GM19397 (cell line): ENCODE measurements around the gene CCL2.
"Not testable (repeated sequence)": the region's sequence is repeated elsewhere in the genome, so short reads cannot be mapped to it uniquely, and the experiment has no call there.

Experiments
- ATAC-seq: cut with Tn5 transposase; IDR thresholded peaks from one replicate; pipeline ENCODE4 v1.9.1; 2021; ENCODE audit warnings: mild to moderate bottlenecking, moderate library complexity; ENCODE audit not compliant: unreplicated experiment

The CCL2 gene

GRCh38 chr17:34254651-34255380 lies at the start of gene CCL2:
Gene CCL2 (plus strand): TSS chr17:34255285. CDS start chr17:34255350, 65 bp downstream.
- no peak for ATAC-seq

GRCh38 chr17:34205401-34205800 lies 49.7 kb upstream of the CCL2 start:
- no peak for ATAC-seq

DNA sequence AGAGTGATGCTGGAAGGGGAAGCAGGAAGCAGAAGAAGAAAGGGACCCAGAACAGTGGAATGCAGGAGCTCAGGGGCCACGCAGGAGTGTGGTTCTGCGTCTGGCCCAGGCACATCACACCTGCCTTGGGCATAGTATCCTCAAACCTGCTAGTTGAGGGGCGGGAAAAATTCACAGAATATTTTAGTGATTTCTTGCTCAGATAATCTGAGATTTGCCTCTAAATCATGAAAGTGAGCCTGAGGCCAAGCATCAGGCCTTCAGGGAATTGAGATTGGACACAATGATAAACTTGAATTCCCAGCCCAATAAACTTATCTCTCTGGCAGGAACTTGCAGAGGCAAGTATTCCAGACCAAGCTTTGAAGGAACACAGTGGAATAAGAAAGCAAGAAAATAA lies 48.5 kb upstream of the CCL2 start:
- ATAC-seq: no peak

DNA sequence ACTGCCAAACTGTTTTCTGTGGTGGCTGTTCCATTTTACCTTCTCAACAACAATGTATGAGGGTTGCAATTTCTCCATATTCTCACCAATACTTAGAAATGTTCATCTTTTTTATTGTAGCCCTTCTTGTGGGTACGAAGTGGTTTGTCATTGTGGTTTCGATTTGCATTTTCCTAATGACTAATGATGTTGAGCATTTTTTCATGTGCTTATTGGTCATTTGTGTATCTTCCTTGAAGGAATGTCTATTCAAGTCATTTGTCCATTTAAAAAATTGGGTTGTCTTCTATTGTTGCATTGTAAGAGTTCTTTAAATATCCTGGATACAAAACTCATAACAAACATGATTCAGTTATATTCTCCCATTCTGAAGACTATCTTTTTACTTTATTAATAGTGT lies 47.5 kb upstream of the CCL2 start:
- ATAC-seq: no peak

DNA sequence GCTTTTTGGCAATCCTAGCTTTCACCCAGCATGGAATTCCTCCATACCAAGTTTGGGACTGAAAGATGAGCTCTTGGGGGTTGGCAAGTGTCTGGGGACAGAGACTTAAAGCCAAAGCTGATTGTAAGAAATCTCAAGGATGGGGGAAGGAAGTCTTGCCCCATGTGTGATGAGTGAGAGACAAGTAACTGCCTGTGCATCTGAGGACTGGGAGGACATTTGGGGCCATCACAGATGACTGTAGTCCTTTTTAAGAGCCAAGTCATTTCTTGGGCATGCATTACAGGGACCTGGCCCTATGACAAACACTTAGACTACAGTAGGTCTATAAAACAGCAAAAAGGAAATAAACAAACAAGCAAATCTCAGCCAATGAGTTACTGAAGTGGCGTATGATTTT lies 36.3 kb upstream of the CCL2 start:
- no peak for ATAC-seq

DNA sequence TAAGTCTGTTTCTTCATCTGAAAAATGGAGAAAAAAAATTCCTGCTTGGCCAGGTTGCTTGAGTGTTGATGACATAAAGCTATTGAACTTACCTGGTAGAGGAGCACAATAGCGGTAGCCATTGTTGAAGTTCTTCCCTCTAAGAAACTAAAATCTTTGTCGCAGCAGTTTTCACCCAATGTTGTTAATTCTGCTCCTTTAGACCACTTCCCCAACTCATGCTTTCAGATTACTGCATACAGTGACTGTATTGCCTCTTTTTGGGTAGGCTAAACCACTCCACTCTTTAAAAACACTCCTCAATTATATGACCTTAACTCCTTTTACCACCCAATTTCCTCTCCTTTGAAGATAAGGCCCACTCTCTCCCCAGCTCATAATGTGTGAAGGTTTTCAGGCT lies 35.7 kb upstream of the CCL2 start:
- ATAC-seq: no peak

DNA sequence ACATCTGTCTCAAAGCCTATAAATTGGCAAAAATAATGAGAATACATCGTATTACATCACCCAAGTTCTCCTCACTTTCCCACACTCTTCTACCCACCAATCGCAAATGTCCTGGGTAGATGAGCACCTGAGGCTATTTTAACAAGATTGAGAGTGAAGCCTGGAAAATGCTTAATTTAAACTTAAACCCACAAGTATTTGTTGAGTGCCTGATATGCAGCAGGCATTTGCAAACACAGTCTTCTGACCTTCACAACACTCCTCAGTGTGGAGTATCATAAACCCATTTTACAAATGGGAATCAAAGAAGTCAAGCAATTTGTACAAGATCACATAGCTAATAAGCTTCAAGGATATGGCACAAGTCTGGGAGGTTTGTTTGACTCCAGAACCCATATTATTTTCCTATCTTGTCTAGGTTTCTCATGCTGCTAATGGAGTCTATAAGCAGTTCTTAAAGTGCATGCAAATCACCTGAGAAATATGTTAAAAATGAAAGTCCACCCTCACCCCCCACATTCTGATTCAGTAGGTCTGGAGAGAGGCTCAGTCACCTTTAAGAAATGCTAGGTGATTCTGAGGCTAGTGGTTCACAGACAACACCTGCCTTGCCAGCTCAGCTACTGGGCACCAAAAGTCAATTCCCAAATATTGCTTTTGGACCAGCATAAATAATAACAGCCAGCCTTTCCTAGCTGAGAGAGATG lies 34.9 kb upstream of the CCL2 start:
- ATAC-seq: no peak

GRCh38 chr17:34220752-34221395 lies 34.2 kb upstream of the CCL2 start:
- no peak for ATAC-seq

DNA sequence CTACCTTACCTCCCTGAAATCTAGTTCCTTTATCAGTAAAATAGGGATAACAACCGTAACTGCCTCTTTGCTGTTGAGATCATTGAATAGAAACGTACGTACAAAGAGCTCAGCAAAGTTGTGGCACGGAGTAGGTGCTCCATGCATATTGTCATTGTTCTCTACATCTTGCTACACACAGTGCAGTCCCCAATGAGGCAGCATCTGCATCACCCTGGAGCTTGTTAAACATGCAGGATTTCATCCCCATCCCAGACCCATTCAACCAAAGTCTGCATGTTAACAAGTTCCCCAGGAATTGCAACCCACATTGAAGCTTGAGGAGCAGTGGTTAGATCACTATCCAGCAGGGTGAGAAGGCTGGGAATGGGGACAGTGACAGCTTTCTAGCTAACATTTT lies 33.7 kb upstream of the CCL2 start:
- ATAC-seq: no peak

DNA sequence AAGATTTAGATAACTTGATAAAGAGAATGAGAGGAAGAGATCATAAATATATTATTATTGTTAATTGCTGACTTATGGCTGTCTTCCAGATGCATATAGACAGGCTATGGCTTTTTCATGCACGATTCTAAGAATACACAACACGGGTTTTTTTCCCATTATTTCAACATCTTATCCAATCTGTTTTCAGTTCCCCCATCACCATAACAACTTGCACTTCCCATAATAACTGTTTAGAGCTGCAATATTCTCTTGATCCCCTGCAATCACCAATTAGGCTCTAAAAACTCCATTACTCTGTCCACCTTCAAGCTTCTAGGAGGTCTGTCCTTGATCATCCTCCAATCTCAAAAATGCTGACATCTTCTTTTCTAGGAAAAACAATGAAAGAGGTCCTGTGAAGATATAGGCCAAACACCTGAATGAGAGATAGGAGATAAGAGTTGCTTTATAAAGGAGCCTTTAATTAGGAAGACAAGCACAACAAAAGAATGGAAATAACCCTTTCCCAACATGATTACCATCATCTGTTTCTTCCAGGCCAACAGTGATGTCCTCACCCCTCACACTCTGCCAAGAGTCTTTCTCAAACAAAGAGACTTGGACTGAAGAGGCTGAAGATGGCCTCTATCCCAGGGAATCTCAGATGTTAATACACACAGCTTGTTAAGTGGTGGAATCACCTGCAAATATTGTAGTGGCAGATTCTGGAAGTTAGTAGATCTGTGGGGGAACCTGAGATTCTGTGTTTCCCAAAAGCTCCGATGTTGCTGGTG lies 32.2 kb upstream of the CCL2 start:
- no peak for ATAC-seq

GRCh38 chr17:34225046-34225445 lies 30.0 kb upstream of the CCL2 start:
- no peak for ATAC-seq

DNA sequence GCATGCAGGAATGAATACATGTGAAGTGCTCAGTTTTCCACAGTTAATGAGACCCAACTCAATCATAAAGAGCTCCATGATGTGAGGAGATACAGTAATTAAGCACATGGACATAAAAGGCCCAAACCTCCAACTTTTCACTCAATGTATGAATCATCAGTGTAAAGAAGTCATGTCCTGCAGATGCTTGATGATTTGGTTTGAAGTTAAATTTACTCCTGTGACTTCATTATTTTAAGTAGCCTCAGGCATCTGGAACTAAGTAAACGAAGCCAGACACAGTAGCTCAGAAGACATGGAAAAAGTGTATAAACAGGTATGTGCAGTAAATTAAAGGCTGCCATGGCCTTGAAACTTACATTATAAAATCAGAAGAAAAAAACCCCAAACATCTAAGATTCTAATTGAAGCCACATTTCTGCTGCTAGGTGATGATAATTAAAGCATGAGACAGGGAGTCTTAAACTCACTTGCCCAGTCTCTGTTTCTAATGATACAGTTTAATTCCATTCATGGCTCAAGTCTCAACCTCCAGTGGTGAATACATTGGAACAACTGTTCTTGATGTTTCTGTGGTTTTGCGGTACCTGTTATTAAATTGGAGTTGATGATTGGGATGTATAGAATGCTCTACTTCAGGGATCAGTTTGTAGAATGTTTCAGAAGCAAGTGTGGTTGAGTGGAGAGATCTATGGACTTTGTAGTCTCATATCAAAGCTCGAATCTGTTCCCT lies 28.9 kb upstream of the CCL2 start:
- ATAC-seq: no peak

DNA sequence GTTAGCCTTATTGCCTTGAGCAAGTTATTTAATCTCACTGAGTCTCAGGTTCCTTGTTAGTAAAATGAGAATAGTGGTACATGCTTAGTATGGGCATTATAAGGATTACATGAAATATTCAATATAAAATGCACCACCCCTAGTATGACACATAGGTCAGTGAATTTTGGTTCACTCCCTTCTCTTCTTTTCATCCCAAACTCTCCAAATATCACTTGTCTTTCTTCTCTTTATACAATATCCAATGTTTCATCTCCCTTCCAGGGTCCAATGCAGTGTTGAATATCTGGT lies 28.4 kb upstream of the CCL2 start:
- no peak for ATAC-seq

DNA sequence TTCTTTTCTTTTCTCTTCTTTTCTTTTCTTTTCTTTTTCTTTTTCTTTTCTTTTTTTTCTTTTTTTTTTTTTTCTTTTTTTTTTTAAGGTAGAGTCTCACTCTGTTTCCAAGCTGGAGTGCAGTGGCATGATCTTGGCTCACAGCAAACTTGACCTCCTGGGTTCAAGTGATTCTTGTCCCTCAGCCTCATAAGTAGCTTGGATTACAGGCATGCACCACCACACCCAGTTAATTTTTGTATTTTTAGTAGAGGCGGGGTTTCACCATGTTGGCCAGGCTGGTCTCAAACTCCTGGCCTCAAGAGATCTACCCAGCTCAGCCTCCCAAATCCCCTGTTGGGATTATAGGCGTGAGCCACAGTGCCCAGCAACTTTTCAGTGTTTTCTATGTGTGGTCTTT lies 27.8 kb upstream of the CCL2 start:
- not testable (repeated sequence) for ATAC-seq

GRCh38 chr17:34227707-34228106 lies 27.4 kb upstream of the CCL2 start:
- ATAC-seq: no peak

DNA sequence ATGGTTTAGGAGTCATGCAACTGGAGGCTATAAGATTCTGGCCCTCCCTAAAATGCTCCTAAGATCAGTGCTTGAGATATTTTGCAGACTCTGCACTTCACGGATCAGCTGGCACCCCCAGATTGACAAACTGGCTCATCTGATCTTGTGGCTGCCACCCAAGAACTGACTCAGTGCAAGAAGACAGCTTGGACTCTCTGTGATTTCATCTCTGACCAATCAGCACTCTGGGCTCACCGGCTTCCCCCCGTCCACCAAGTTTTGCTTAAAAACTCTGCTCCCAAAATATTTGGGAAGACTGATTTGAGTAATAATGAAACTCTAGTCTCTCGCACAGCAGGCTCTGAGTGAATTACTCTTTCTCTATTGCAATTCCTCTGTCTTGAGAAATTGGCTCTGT lies 26.3 kb upstream of the CCL2 start:
- no peak for ATAC-seq

- ATAC-seq: no peak
Observed at GRCh38 chr17:34230342-34230741, 24.7 kb upstream of the CCL2 start.

- ATAC-seq: no peak
Observed at GRCh38 chr17:34234616-34235015, 20.5 kb upstream of the CCL2 start.

- ATAC-seq: no peak
Observed at GRCh38 chr17:34235389-34236028, 19.6 kb upstream of the CCL2 start.

DNA sequence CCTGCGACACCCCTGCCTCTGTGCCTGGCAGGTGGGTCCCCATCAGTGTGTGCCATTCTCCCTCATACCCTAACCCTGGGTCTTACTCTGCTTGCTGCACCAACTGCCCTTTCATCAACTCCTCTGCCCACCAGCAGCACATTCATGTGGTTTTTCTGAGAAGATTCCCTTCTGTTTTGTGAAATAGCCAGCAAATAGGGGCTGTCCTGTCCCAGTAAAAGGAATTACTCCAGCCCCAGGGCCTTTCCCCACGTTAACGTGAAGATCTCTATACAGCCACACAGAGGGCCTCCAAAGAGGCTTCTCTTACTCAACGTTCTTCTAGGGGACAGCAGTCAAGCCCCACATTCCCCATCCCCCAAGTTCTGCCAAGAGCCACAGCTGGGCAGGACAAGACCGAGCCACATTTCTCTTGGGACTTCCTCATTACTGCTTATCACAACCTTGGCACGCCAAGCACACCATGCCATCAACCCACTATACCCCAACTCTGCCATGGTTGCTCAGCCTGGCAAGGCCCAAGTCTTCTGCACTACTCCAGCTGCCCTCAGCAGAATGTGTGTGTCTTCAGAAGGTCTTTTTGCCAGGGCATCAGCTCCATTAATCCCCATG lies 18.7 kb upstream of the CCL2 start:
- ATAC-seq: no peak
